NCI-H2107 (cell line): ENCODE data around the gene XRCC5.
"Not testable (repeated sequence)": the region's sequence is repeated elsewhere in the genome, so short reads cannot be mapped to it uniquely, and the experiment has no call there.

ENCODE experiments used
- DNase-seq: peaks from one replicate; lab custom pipeline; 2025; lab: John Stamatoyannopoulos, UW

The XRCC5 gene

GRCh38 chr2:216118474-216118873, 9.3 kb downstream of the XRCC5 start:
- DNase-seq: no peak

- no peak for DNase-seq
These were observed 10.0 kb downstream of the XRCC5 start for GRCh38 chr2:216119146-216119545.

GRCh38 chr2:216119986-216120385, 10.8 kb downstream of the XRCC5 start:
- DNase-seq: no peak

GRCh38 chr2:216121255-216121654, 12.1 kb downstream of the XRCC5 start:
- DNase-seq: no peak

DNA sequence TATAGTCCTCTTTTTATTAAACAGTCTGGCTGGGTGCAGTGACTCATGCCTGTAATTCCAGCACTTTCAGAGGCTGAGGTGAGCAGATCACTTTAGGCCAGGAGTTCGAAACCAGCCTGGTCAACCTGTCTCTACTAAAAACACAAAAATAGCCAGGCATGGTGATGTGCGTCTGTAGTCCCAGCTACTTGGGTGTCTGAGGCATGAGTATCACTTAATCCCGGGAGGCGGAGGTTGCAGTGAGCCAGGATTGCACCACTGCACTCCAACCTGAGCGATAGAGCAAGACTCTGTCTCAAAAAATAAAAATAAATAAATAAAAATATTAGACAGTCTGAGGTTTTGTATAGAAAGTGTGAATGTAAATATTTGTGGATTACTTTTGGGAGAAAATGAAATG, 17.8 kb downstream of the XRCC5 start:
- no peak for DNase-seq

- DNase-seq: no peak
These were observed 21.3 kb downstream of the XRCC5 start for GRCh38 chr2:216130346-216130971.

DNA sequence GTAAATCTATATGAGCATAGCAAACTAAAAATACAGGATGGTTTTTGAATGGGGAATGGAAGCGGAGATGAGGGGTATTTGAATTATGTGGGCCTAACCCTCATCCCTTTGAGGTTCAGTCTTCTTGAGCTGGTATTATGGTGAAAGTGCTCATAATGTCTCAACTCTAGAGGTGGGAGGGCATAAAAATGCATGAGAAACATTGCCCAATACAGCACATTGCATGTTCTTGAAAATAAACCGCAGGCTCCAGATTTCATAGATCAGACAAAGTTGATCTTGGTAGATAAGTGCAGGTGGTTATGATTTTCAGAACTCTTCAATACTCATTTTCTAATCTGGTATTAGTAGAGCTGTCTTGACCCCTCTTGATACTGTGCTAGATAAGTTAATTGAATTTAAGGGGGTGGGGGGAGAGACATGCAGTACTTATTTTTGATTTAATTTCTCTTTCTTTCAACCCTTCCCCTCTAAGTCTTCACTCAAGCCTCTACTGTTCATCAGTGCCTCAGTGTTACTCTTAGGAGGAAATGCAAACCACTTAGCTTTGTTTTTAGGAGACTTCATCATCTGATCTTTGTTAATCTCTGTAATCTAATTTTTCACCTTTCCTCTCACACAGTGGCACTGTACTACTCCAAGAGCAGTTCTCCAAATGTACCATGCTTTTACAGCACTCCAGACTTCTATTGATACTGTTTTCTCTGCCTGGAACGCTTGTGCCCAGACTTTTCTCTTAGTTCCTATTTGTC, 22.2 kb downstream of the XRCC5 start:
- DNase-seq: no peak

GRCh38 chr2:216132585-216132984, 23.4 kb downstream of the XRCC5 start:
- DNase-seq: no peak

GRCh38 chr2:216133397-216133796, 24.2 kb downstream of the XRCC5 start:
- no peak for DNase-seq

DNA sequence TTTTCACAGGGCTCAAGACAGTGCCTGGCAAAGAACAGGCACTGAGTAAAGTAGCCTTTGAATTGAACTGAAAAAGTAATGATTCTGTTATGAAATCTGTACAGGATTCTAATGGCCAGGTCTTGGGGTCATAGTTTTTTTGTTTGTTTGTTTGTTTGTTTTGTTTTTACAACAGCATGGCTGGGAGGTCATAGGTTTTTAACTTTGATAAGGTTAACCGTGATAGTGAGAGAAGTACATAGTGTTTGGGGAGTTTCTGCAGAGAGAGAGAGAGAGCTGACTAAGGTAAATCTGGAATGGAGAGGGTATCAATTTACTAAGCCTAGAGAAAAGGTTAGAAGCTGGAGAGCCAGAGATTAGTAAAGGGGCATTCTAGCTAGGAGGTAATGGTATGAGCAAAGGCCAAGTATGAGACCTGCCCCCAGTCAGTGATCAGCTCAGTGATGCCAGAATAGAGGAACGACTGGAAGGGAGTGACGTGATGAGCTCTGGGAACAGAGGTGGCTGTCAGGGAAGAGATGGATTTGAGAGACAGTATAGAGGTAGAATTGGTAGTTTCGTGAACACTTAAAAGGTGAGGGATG, 25.9 kb downstream of the XRCC5 start:
- DNase-seq: no peak

- DNase-seq: no peak
These were observed 30.7 kb downstream of the XRCC5 start for GRCh38 chr2:216139884-216140283.

- DNase-seq: not testable (repeated sequence)
These were observed 32.4 kb downstream of the XRCC5 start for GRCh38 chr2:216141516-216141915.

DNA sequence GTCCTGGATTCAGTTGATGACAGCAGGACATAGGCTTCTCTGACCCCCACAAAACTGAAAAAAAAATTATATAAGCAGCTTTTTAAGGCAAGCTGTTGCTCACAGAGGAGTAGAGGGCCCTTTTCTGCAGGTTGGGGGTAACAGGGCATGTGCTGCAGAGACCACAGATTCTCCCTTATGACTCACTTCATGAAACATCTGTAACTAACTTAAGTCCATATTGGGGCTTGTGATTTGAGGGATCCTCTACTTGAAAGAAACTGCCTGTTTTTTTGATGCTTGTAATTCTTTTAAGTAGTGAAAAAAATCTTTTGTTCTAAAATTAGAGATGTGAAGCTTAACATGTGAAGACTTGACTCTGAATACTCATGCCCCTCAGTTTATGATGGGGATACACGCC, 33.4 kb downstream of the XRCC5 start:
- no peak for DNase-seq

DNA sequence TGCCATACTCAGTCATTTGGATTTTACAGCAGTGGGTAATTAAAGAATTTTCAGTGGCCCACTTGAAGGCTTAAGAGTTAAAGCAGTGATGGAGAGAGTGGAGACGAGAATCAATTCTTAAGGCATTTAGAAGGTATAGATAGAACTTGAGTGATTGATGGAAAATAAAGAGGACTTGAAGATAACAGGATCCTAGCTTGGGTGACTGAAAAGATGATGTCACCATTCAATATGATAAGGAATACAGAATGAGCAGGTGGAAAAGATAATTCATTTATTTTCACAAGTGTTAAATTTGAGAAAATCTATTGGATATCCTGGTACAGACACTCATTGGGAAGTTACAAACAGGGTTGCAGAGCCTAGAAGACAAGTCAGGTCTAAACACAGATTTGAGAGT, 35.2 kb downstream of the XRCC5 start:
- DNase-seq: no peak

- DNase-seq: no peak
These were observed 35.7 kb downstream of the XRCC5 start for GRCh38 chr2:216144857-216145256.

GRCh38 chr2:216146573-216146972, 37.4 kb downstream of the XRCC5 start:
- DNase-seq: no peak

DNA sequence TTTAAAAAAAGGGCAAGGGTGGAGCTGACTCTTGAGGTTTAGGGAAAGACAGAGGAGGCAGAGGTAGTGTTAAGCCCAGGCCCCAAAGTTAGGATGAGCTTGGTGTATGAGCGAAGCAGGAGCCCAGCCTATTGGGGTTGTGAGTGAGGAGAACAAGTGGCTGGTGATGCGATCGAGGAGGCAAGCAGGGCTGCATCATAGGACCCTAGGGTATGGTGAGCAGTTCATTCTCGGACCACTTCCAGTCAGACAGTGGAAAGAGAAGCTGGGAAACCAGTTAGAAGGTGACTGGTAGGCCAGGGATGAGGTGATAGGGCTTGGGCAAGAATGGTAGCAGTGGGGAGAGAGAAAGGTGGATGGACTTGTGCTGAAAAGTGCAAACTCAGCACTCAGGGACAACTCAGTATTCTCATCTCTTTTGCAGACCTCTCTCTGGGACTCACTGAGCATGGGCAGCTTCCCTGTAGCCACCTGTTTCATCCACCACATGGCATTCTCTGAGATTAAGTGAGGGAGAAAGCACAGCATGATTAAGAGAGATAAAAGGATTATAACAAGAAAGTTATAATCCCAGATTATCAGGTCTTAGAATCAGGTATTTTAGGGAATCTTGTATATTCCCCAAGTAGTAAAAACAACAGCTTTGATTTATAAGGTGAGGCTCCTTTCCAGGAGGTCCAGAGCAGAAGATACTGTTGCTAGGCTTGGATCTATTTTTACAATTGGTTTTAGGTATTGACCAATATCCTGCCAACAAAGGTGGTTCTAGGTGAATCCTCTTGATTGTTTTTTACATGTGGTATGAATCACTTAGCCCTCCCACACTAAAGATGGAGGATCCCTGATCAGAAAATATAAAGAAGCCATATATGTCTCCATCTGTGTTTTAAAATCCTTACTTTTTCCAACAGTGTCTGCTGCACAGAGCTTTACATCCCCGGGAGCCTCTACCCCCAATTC, 38.3 kb downstream of the XRCC5 start:
- no peak for DNase-seq

- no peak for DNase-seq
These were observed 39.8 kb downstream of the XRCC5 start for GRCh38 chr2:216148983-216149382.

DNA sequence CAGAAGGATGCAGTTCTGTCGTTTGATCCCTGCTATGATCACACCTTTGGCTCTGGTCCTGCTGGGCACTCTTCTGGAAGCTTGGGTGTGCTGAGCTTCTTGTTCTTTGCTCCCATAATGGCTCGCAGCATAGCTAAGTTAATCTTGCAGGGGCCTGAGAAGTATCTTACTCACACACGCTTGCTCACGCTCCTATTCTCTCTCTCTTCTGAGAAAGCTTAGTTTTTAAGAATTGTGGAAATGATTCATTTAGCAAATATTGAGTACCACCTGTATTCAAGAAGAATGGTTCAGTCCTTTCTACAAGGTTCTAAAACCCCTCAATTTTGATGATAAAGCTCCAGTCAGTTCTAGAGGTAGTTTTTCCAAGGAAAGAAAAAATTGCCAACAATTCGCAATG, 40.6 kb downstream of the XRCC5 start:
- DNase-seq: no peak

GRCh38 chr2:216151313-216152025, 42.3 kb downstream of the XRCC5 start:
- DNase-seq: no peak

- no peak for DNase-seq
These were observed 46.8 kb downstream of the XRCC5 start for GRCh38 chr2:216155954-216156353.

- no peak for DNase-seq
These were observed 47.7 kb downstream of the XRCC5 start for GRCh38 chr2:216156822-216157221.
